Ramos (cell line): ENCODE measurements around the gene TEX264.

Source experiments
- in situ Hi-C: fragments of 300-500 bp; cut with MboI; formaldehyde crosslinking; loops from one replicate; pipeline ENCODE4 v1.14.3; 2022; ENCODE audit warnings: low sequenced_read_pairs; ENCODE audit not compliant: unreplicated experiment

TEX264 gene

GRCh38 chr3:51673802-51674654 is 3.0 kb downstream of the TEX264 start:
- in situ Hi-C loops, result no loop called here

- in situ Hi-C loops, result no loop called here
These were observed 4.2 kb downstream of the TEX264 start for GRCh38 chr3:51675201-51675611.

- in situ Hi-C loops, result no loop called here
These were observed 5.1 kb downstream of the TEX264 start for GRCh38 chr3:51676102-51676640.

- in situ Hi-C loops, result no loop called here
These were observed 6.3 kb downstream of the TEX264 start for GRCh38 chr3:51677358-51677757.

GRCh38 chr3:51678186-51678585 is 7.1 kb downstream of the TEX264 start:
- in situ Hi-C loops, result no loop called here

- in situ Hi-C loops, result no loop called here
These were observed 7.6 kb downstream of the TEX264 start for GRCh38 chr3:51678641-51679040.

GRCh38 chr3:51679318-51679717 is 8.3 kb downstream of the TEX264 start:
- in situ Hi-C loops, result no loop called here

GRCh38 chr3:51679777-51680176 is 8.7 kb downstream of the TEX264 start:
- in situ Hi-C loops, result loop anchor here (5.0 kb wide), 1 partner anchor 177 kb away; the partner anchor contains the start of gene DCAF1

GRCh38 chr3:51680196-51680595 is 9.1 kb downstream of the TEX264 start:
- in situ Hi-C loops, result loop anchor here (5.0 kb wide), 1 partner anchor 178 kb away; the partner anchor contains the start of gene DCAF1

GRCh38 chr3:51680663-51681230 is 9.7 kb downstream of the TEX264 start:
- in situ Hi-C loops, result loop anchor here (5.0 kb wide), 1 partner anchor 178 kb away; the partner anchor contains the start of gene DCAF1

- in situ Hi-C loops, result loop anchor here (5.0 kb wide), 1 partner anchor 179 kb away; the partner anchor contains the start of gene DCAF1
These were observed 10.4 kb downstream of the TEX264 start for GRCh38 chr3:51681453-51681852.

- in situ Hi-C loops, result loop anchor here (5.0 kb wide), 1 partner anchor 180 kb away; the partner anchor contains the start of gene DCAF1
These were observed 11.0 kb downstream of the TEX264 start for GRCh38 chr3:51682079-51682478.

GRCh38 chr3:51682526-51682925 is 11.5 kb downstream of the TEX264 start:
- in situ Hi-C loops, result loop anchor here (5.0 kb wide), 1 partner anchor 180 kb away; the partner anchor contains the start of gene DCAF1

GRCh38 chr3:51683566-51683965 is 12.5 kb downstream of the TEX264 start:
- in situ Hi-C loops, result loop anchor here (5.0 kb wide), 1 partner anchor 181 kb away; the partner anchor contains the start of gene DCAF1

- in situ Hi-C loops, result loop anchor here (5.0 kb wide), 1 partner anchor 183 kb away; the partner anchor contains the start of gene DCAF1
These were observed 14.1 kb downstream of the TEX264 start for GRCh38 chr3:51684971-51685751.

- in situ Hi-C loops, result no loop called here
These were observed 15.0 kb downstream of the TEX264 start for GRCh38 chr3:51686056-51686455.

- in situ Hi-C loops, result no loop called here
These were observed 15.6 kb downstream of the TEX264 start for GRCh38 chr3:51686512-51687215.

- in situ Hi-C loops, result no loop called here
These were observed 16.6 kb downstream of the TEX264 start for GRCh38 chr3:51687431-51688205.

- in situ Hi-C loops, result no loop called here
These were observed 17.2 kb downstream of the TEX264 start for GRCh38 chr3:51688206-51688600.
